Naive B cell (primary cell): Measurements from ENCODE around the gene LRRC73. TPM values are rescaled to one million over a fixed set of nuclear protein-coding genes. Genes with fewer than 3 reads are reported as not detected.
"Not testable (repeated sequence)": the region's sequence is repeated elsewhere in the genome, so short reads cannot be mapped to it uniquely, and the experiment has no call there.

ENCODE experiments used
- ATAC-seq, 2 donors: fragments of 150-1000 bp; cut with Tn5 transposase; 2 replicates each; pipeline ENCODE4 v1.10.0; 2021; ENCODE audit warnings: low read depth in 2 of 2, mild to moderate bottlenecking in 2 of 2, moderate library complexity in 2 of 2
- DNase-seq: peaks from one replicate; pipeline ENCODE4 v3.0.0; 2022
- H3K27ac Mint-ChIP-seq, 6 donors: one replicate each; pipeline ENCODE4 v1.8.0; 2020 to 2022; ENCODE audit warnings: mild to moderate bottlenecking in 6 of 6, mixed read lengths in 6 of 6, moderate library complexity in 5 of 6, inconsistent platforms in 2 of 6
- H3K27me3 Mint-ChIP-seq, 3 donors: one replicate each; pipeline ENCODE4 v1.8.0; 2021 to 2022; ENCODE audit warnings: mixed read lengths in 3 of 3, mild to moderate bottlenecking in 1 of 3
- H3K36me3 Mint-ChIP-seq, 2 donors: one replicate each; pipeline ENCODE4 v1.8.0; 2020 to 2022; ENCODE audit warnings: mixed read lengths in 2 of 2, inconsistent platforms in 1 of 2, mild to moderate bottlenecking in 1 of 2
- H3K4me1 Mint-ChIP-seq, 3 donors: one replicate each; pipeline ENCODE4 v1.8.0; 2020 to 2022; ENCODE audit warnings: mixed read lengths in 3 of 3, inconsistent platforms in 1 of 3, mild to moderate bottlenecking in 1 of 3, moderate library complexity in 1 of 3
- H3K4me3 Mint-ChIP-seq, 8 donors: one replicate each; pipeline ENCODE4 v1.8.0; 2020 to 2022; ENCODE audit warnings: mild to moderate bottlenecking in 8 of 8, mixed read lengths in 8 of 8, moderate library complexity in 8 of 8, inconsistent platforms in 2 of 8
- H3K9me3 Mint-ChIP-seq, 7 donors: one replicate each; pipeline ENCODE4 v1.8.0; 2020 to 2022; ENCODE audit warnings: mixed read lengths in 7 of 7, mild to moderate bottlenecking in 5 of 7, inconsistent platforms in 2 of 7, moderate library complexity in 1 of 7
- polyA plus RNA-seq, 6 donors: library from polyadenylated mRNA; unstranded; fragments of 300-500 nt; fragmentation: Illumina TruSeq; gene quantifications; one replicate each; pipeline ENCODE4 v1.2.3, GENCODE V29; 2021; ENCODE audit warnings: low read depth in 6 of 6

LRRC73 gene
- polyA plus RNA-seq, 6 donors from 2014 or later: not detected

DNA sequence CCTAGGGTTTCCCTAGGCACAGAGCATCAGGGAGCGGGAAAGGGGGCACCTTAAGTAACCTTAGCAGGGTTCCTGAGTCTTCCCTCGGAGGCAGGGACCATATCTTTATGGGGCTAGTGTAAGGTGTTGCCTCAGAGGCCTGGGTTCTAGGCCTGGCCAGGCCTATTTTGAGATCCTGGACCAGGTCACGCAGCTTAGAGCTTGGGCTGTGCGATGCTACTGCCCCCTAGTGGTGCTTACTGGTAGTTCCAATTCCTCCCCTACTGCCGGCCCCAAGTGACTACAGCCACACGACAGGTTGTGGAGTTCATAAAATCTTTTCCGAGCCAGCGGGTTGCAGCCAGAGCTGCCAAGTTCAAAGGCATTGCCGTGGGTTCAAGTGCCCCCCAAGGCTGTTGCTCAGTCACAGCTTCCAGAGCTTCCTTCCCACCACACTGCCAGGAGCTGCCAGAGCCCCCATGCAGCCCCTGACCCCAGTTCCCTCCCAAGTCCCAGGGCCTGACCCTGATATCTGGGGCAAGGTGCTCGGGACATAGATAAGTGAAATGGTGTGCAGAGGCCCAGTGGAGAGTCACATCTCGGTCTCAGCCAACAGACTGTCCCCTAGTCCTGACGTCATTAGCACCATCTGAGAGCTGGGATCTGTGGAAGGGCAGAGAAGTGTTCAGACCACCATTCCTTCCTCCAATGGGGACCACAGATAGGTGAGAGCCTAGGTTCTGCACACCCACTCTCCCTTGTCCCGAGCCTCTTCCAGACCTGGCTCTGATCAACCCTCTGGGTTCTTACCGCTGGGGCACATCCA is 3.3 kb downstream of the LRRC73 start:
- ATAC-seq (peak; percentile 60 to 65), DNase-seq (peak; percentile 74)
- peaks cover 18 to 41% (median 28%) of the 10 kb centered on the region in 3 donors for H3K4me1 Mint-ChIP-seq
- peaks cover 11 to 18% (median 17%) of the 10 kb centered on the region in 3 donors for H3K27me3 Mint-ChIP-seq
- H3K27ac Mint-ChIP-seq: peak overlapping the region in 2 of 6 donors; percentile 44 to 84
- H3K36me3 Mint-ChIP-seq: peaks cover 4 to 34% of the 10 kb centered on the region in 2 donors
- peak overlapping the region in 1 of 8 donors; percentile 66 for H3K4me3 Mint-ChIP-seq
- H3K9me3 Mint-ChIP-seq: no peaks in the 10 kb centered on the region

GRCh38 chr6:43506171-43506570 is 4.0 kb downstream of the LRRC73 start:
- no peak for ATAC-seq
- Mint-ChIP-seq H3K9me3 (no peaks in the 10 kb centered on the region), H3K36me3 (peaks cover 7 to 41% of the 10 kb centered on the region in 2 donors), H3K27me3 (peaks cover 11 to 18% (median 17%) of the 10 kb centered on the region in 3 donors), H3K4me3 (no peak overlapping the region), H3K27ac (peak overlapping the region in 1 of 6 donors; percentile 84), H3K4me1 (peaks cover 14 to 36% (median 22%) of the 10 kb centered on the region in 3 donors)
- DNase-seq: no peak

DNA sequence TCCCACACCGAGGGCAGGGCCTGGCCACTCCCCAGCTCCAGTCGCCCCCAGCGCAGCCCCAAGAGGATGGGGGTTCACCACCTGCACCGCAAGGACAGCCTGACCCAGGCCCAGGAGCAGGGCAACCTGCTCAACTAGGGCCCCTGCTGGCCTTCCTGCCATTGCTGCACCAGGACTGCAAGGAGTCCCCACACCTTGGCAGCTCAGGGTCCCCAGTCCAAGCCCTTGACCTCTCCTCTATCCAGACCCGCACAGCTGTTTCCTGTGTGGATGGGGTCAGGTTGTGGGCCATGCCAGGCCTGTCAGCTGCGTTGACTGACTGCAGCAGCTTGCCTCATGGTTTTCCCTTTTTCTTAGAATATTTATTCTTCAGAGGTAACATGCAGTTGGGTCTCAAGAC is 4.4 kb downstream of the LRRC73 start:
- ATAC-seq (no peak), DNase-seq (no peak)
- Mint-ChIP-seq H3K27me3 (peaks cover 11 to 18% (median 17%) of the 10 kb centered on the region in 3 donors), H3K4me1 (peaks cover 14 to 34% (median 20%) of the 10 kb centered on the region in 3 donors), H3K4me3 (no peak overlapping the region), H3K36me3 (peaks cover 8 to 44% of the 10 kb centered on the region in 2 donors), H3K27ac (no peak overlapping the region), H3K9me3 (no peaks in the 10 kb centered on the region)

- ATAC-seq: no peak
- DNase-seq: no peak
- H3K4me1 Mint-ChIP-seq: peaks cover 14 to 30% (median 20%) of the 10 kb centered on the region in 3 donors
- H3K36me3 Mint-ChIP-seq: peaks cover 11 to 44% of the 10 kb centered on the region in 2 donors
- H3K9me3 Mint-ChIP-seq: no peaks in the 10 kb centered on the region
- peaks cover 11 to 18% (median 17%) of the 10 kb centered on the region in 3 donors for H3K27me3 Mint-ChIP-seq
- no peak overlapping the region for H3K4me3 Mint-ChIP-seq
- H3K27ac Mint-ChIP-seq: peak overlapping the region in 1 of 6 donors; percentile 54
Measured at GRCh38 chr6:43504756-43505593, 5.2 kb downstream of the LRRC73 start.

DNA sequence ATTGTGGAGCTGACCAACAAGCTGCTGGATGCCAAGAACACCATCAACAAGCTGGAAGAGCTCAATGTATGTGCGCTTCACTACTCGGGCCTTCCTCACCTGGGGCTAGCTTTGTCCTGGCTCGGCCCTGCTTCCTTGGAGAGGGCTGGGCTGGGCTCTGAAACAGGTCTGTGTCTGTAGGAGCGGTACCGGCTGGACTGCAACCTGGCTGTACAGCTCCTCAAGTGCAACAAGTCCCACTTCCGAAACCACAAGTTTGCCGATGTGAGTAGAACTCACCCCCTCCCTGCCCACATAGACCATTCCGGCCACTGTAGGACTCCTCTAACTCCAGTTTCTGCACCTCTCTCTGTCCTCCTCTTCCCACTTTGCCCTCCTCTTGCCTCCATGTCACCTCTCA is 6.7 kb downstream of the LRRC73 start:
- DNase-seq (no peak), ATAC-seq (no peak)
- Mint-ChIP-seq H3K4me3 (no peak overlapping the region), H3K4me1 (peaks cover 4 to 18% (median 11%) of the 10 kb centered on the region in 3 donors), H3K27ac (peak overlapping the region in 1 of 6 donors; percentile 16), H3K9me3 (no peaks in the 10 kb centered on the region), H3K27me3 (peaks cover under 1 to 6% (median 5%) of the 10 kb centered on the region in 3 donors), H3K36me3 (peaks cover 11 to 36% of the 10 kb centered on the region in 2 donors)

- H3K27ac Mint-ChIP-seq: peak overlapping the region in 1 of 6 donors; percentile 88
- no peaks in the 10 kb centered on the region for H3K27me3 Mint-ChIP-seq
- DNase-seq (no peak), ATAC-seq (no peak)
- H3K4me1 Mint-ChIP-seq: peaks cover 2 to 17% (median 7%) of the 10 kb centered on the region in 3 donors
- H3K4me3 Mint-ChIP-seq: no peak overlapping the region
- H3K9me3 Mint-ChIP-seq: no peaks in the 10 kb centered on the region
- peaks cover 11 to 36% of the 10 kb centered on the region in 2 donors for H3K36me3 Mint-ChIP-seq
Measured at GRCh38 chr6:43502666-43503065, 7.5 kb downstream of the LRRC73 start.

GRCh38 chr6:43500921-43501320 is 9.2 kb downstream of the LRRC73 start:
- DNase-seq: no peak
- H3K27me3 Mint-ChIP-seq: no peaks in the 10 kb centered on the region
- H3K36me3 Mint-ChIP-seq: peaks cover 11 to 30% of the 10 kb centered on the region in 2 donors
- H3K27ac Mint-ChIP-seq: peak overlapping the region in 2 of 6 donors; percentile 21 to 33
- H3K4me3 Mint-ChIP-seq: no peak overlapping the region
- no peaks in the 10 kb centered on the region for H3K4me1 Mint-ChIP-seq
- H3K9me3 Mint-ChIP-seq: no peaks in the 10 kb centered on the region
- ATAC-seq: no peak

DNA sequence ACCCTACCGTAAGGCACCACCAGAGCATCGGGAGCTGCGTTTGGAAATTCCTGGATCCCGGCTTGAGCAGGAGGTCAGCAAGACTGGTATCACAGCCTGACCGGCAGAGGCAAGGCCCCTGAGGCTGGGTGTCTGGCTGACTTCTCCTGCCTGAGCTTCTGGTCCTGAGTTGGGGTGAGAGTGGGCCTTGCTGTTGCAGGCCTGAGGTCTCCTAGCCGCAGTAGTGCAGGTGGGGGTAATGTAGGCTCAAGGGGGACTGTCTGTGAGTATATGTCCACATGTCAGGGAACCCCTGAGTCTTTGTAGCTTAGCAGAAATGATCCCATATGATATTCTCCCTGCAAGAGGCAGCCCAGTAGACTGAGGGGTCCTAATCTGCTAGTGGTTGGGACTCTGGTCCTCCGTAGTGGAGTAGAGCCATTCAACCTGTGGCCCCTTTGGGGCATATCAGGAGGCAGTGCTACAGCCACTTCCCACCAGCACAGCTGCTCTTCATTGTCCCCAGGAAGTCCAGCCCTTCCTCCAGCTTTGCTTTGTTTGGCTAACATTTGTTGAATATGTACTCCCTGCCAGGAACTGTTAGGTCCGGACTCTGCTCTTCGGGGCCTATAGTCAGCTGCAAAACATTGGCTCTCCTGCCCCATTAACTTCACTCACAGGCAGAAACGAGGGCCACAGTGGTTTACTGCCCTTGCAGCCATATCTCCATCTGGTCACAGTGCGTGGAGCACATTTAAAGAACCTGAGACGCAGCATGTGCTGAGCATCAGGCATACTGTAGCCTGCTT is 10.9 kb downstream of the LRRC73 start:
- no peak for DNase-seq
- H3K27me3 Mint-ChIP-seq: no peaks in the 10 kb centered on the region
- no peak overlapping the region for H3K4me3 Mint-ChIP-seq
- H3K4me1 Mint-ChIP-seq: peaks cover 6 to 8% (median 7%) of the 10 kb centered on the region in 3 donors
- no peak overlapping the region for H3K27ac Mint-ChIP-seq
- peaks cover 11 to 30% of the 10 kb centered on the region in 2 donors for H3K36me3 Mint-ChIP-seq
- no peak for ATAC-seq
- no peaks in the 10 kb centered on the region for H3K9me3 Mint-ChIP-seq

GRCh38 chr6:43498291-43498690 is 11.9 kb downstream of the LRRC73 start:
- H3K27me3 Mint-ChIP-seq, ATAC-seq, H3K9me3 Mint-ChIP-seq, DNase-seq, H3K4me3 Mint-ChIP-seq: not testable (repeated sequence)
- Mint-ChIP-seq H3K27ac (peak overlapping the region in 1 of 6 donors; percentile 32), H3K36me3 (peaks cover 11 to 23% of the 10 kb centered on the region in 2 donors), H3K4me1 (peaks cover 7 to 12% (median 8%) of the 10 kb centered on the region in 3 donors)

DNA sequence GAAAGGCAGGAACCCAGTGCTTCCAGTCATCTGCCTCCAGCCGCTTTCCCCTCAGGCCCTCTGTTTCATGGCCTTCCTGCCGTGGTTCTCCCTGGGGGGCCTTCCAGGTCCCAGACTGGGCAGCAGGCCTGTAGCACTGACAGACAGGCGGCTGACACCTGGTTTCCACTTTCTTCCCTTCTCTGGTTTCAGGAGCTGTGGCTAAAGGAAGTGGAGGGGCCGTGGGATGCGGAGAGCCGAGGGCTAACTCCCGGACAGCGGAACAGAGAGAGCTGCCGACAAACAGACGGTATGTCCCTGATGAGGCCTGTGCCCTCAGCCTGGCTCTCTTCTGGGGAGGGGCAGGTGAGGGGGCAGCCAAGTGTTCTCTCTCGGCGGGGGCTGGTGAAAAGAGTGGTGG is 12.5 kb downstream of the LRRC73 start:
- no peaks in the 10 kb centered on the region for H3K27me3 Mint-ChIP-seq
- no peak overlapping the region for H3K27ac Mint-ChIP-seq
- no peak overlapping the region for H3K4me3 Mint-ChIP-seq

GRCh38 chr6:43497129-43497396 is 13.1 kb downstream of the LRRC73 start:
- DNase-seq (no peak), ATAC-seq (no peak)
- Mint-ChIP-seq H3K36me3 (peaks cover 11% of the 10 kb centered on the region in 2 donors), H3K4me1 (peaks cover 14 to 18% (median 15%) of the 10 kb centered on the region in 3 donors), H3K4me3 (no peak overlapping the region), H3K9me3 (no peaks in the 10 kb centered on the region), H3K27ac (peak overlapping the region in 1 of 6 donors; percentile 36), H3K27me3 (no peaks in the 10 kb centered on the region)

More for the DNA sequence above, 12.5 kb downstream of the LRRC73 start:
- no peaks in the 10 kb centered on the region for H3K9me3 Mint-ChIP-seq
- H3K4me1 Mint-ChIP-seq: peaks cover 10 to 13% (median 10%) of the 10 kb centered on the region in 3 donors
- DNase-seq (no peak), ATAC-seq (no peak)
- peaks cover 11 to 17% of the 10 kb centered on the region in 2 donors for H3K36me3 Mint-ChIP-seq

DNA sequence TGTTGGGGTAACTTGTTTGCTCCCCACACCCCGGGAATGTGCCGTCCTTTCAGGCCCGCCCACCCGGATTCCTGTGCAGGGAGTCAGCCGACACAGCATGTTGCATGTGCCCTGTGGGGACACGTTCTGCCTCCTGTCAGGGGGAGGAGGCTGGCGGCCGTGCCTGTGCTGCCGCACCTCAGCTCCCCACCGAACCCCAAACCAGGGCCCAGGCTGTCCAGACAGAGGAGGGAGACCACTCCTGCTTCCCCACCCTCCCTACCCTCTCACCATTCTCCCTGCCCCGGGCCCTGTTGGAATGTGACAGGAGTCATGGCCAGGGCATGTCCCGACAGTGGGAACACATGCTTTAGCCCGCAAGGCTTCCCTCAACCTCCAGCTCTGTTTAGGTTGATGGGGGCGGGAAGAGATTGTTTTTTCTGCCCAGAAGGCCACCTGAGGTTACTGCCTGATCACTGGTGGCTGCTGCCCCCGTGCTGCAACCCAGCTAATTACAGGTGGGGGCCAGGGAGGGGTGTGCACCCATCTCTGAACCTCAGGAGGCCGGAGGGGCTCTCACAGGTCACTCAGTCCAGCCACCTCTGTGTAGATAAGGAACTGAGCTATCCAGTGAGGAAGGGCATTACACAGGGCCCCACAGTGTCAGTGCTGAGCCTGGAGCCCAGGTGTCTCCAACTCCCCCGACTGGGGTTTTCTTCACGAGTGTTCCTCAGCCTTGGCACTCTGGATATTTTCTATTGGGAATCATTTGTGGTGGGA is 13.6 kb downstream of the LRRC73 start:
- ATAC-seq: peak in 1 of 2 donors; percentile 43
- H3K27me3 Mint-ChIP-seq: no peaks in the 10 kb centered on the region
- H3K4me1 Mint-ChIP-seq: peaks cover 14 to 18% (median 15%) of the 10 kb centered on the region in 3 donors
- H3K36me3 Mint-ChIP-seq: peaks cover 6 to 8% of the 10 kb centered on the region in 2 donors
- H3K27ac Mint-ChIP-seq: peak overlapping the region in 1 of 6 donors; percentile 36
- no peak for DNase-seq
- H3K9me3 Mint-ChIP-seq: no peaks in the 10 kb centered on the region
- no peak overlapping the region for H3K4me3 Mint-ChIP-seq
